ENCODE results near the gene OPRL1.

Gene OPRL1

GRCh38 chr20:64042054-64042781 is 37.7 kb upstream of the OPRL1 start:
- DNase-seq (ENCODE audit: low read depth in 2 of 2), result no peak

- no peak for DNase-seq (ENCODE audit: low read depth in 2 of 2)
Measured at GRCh38 chr20:64043768-64044167, 36.1 kb upstream of the OPRL1 start.

GRCh38 chr20:64044484-64045247 is 35.2 kb upstream of the OPRL1 start:
- no peak for DNase-seq (ENCODE audit: low read depth in 2 of 2)

- DNase-seq (ENCODE audit: low read depth in 2 of 2), result no peak
Measured at GRCh38 chr20:64045346-64046011, 34.4 kb upstream of the OPRL1 start.

GRCh38 chr20:64047046-64047389 is 32.9 kb upstream of the OPRL1 start:
- no peak for DNase-seq (ENCODE audit: low read depth in 2 of 2)

- no peak for DNase-seq (ENCODE audit: low read depth in 2 of 2)
Measured at GRCh38 chr20:64047968-64048401, 31.9 kb upstream of the OPRL1 start.

- DNase-seq (ENCODE audit: low read depth in 2 of 2), result no peak
Measured at GRCh38 chr20:64048402-64049044, 31.4 kb upstream of the OPRL1 start.

- DNase-seq (ENCODE audit: low read depth in 2 of 2), result no peak
Measured at GRCh38 chr20:64049060-64049877, 30.6 kb upstream of the OPRL1 start, which contains the start of gene SOX18. Gene SOX18, minus strand, starts transcription at chr20:64049639. Its CDS starts 123 bp downstream, at chr20:64049516.

- no peak for DNase-seq (ENCODE audit: low read depth in 2 of 2)
Measured at GRCh38 chr20:64049878-64050260, 30.0 kb upstream of the OPRL1 start.

- DNase-seq (ENCODE audit: low read depth in 2 of 2), result no peak
Measured at GRCh38 chr20:64050261-64051032, 29.4 kb upstream of the OPRL1 start.

- no peak for DNase-seq (ENCODE audit: low read depth in 2 of 2)
Measured at GRCh38 chr20:64051033-64051452, 28.8 kb upstream of the OPRL1 start.

GRCh38 chr20:64051561-64052325 is 28.1 kb upstream of the OPRL1 start:
- no peak for DNase-seq (ENCODE audit: low read depth in 2 of 2)

- DNase-seq (ENCODE audit: low read depth in 2 of 2), result no peak
Measured at GRCh38 chr20:64052326-64052722, 27.6 kb upstream of the OPRL1 start.

- no peak for DNase-seq (ENCODE audit: low read depth in 2 of 2)
Measured at GRCh38 chr20:64052987-64053840, 26.7 kb upstream of the OPRL1 start.

GRCh38 chr20:64053841-64054661 is 25.8 kb upstream of the OPRL1 start:
- DNase-seq (ENCODE audit: low read depth in 2 of 2), result no peak

GRCh38 chr20:64055396-64055892 is 24.4 kb upstream of the OPRL1 start:
- no peak for DNase-seq (ENCODE audit: low read depth in 2 of 2)

- no peak for DNase-seq (ENCODE audit: low read depth in 2 of 2)
Measured at GRCh38 chr20:64055893-64056638, 23.8 kb upstream of the OPRL1 start.

Measured in stimulated activated CD8-positive, alpha-beta memory T cell treated with anti-CD3 and anti-CD28 coated beads, Interleukin-15, amount 100 ng/mL, for 48 hours (primary cell).